ENCODE data around the gene OR52I1.
A peak's percentile ranks its signal among the peaks of the same experiment; 100 is the strongest.

The OR52I1 gene

GRCh38 chr11:4593739-4594138, at the start of gene OR52I1:
OR52I1 (plus strand) TSS chr11:4594039; CDS start chr11:4594039, 0 bp downstream.
- DNase-seq = no peak

GRCh38 chr11:4544891-4545290, 48.9 kb upstream of the OR52I1 start, which contains the start of gene OR52M1:
OR52M1 (plus strand) TSS chr11:4545191; CDS start chr11:4545191, 0 bp downstream.
- no peak for DNase-seq

- no peak for DNase-seq
Measured at GRCh38 chr11:4546878-4547277, 47.0 kb upstream of the OR52I1 start.

- no peak for DNase-seq
Measured at GRCh38 chr11:4547416-4547815, 46.4 kb upstream of the OR52I1 start.

- DNase-seq = no peak
Measured at GRCh38 chr11:4551346-4551979, 42.4 kb upstream of the OR52I1 start.

GRCh38 chr11:4559527-4560440, 34.1 kb upstream of the OR52I1 start:
- DNase-seq = no peak

- no peak for DNase-seq
Measured at GRCh38 chr11:4560467-4560866, 33.4 kb upstream of the OR52I1 start.

- DNase-seq = no peak
Measured at GRCh38 chr11:4565371-4565770, 28.5 kb upstream of the OR52I1 start.

GRCh38 chr11:4569075-4569474, 24.8 kb upstream of the OR52I1 start:
- no peak for DNase-seq

- DNase-seq = no peak
Measured at GRCh38 chr11:4576880-4577279, 17.0 kb upstream of the OR52I1 start.

GRCh38 chr11:4577761-4578160, 16.1 kb upstream of the OR52I1 start:
- DNase-seq = no peak

GRCh38 chr11:4578624-4579023, 15.2 kb upstream of the OR52I1 start:
- DNase-seq = no peak

- no peak for DNase-seq
Measured at GRCh38 chr11:4580124-4580523, 13.7 kb upstream of the OR52I1 start.

- DNase-seq = no peak
Measured at GRCh38 chr11:4581443-4581842, 12.4 kb upstream of the OR52I1 start, which contains the start of gene OR52I2. OR52I2 (plus strand) TSS chr11:4581743.

GRCh38 chr11:4589017-4589416, 4.8 kb upstream of the OR52I1 start:
- no peak for DNase-seq

- no peak for DNase-seq
Measured at GRCh38 chr11:4605057-4605456, 11.2 kb downstream of the OR52I1 start.

- DNase-seq = no peak
Measured at GRCh38 chr11:4606231-4607015, 12.6 kb downstream of the OR52I1 start.

GRCh38 chr11:4607096-4607495, 13.3 kb downstream of the OR52I1 start:
- no peak for DNase-seq

GRCh38 chr11:4607781-4608666, 14.2 kb downstream of the OR52I1 start, which contains the start of gene TRIM68:
TRIM68 (minus strand) TSS chr11:4608231; CDS start chr11:4605504, 2,727 bp downstream.
- peak; percentile 95 for DNase-seq

GRCh38 chr11:4610258-4610935, 16.6 kb downstream of the OR52I1 start:
- DNase-seq = peak in 1 of 2 donors; percentile 36

GRCh38 chr11:4611986-4612385, 18.1 kb downstream of the OR52I1 start:
- no peak for DNase-seq

Measured in CD4-positive, alpha-beta T cell treated with Interleukin-1 beta for 1 hour (primary cell).